ENCODE results near the gene RALGAPA1.

The RALGAPA1 gene

DNA sequence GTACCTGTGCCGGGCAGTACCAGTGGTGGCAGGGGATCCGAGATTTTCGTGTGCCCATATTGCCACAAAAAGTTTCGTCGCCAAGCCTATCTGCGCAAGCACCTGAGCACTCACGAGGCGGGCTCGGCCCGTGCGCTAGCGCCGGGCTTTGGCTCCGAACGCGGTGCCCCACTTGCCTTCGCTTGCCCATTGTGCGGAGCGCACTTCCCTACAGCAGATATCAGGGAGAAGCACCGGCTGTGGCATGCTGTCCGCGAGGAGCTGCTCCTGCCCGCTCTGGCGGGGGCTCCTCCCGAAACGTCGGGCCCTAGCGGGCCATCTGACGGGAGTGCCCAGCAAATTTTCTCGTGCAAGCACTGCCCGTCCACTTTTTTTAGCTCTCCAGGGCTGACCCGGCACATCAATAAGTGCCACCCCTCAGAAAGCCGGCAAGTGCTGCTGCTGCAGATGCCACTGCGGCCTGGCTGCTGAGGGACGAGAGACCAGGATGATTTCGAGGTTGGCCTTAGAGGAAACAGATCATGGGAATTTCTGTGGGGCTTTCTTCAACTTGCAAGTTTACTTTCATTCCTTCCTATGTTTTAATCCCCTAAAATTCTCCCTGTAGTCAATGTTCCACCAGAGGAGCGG is 273.5 kb downstream of the RALGAPA1 start:
- no peak for DNase-seq (ENCODE audit: low read depth)

DNA sequence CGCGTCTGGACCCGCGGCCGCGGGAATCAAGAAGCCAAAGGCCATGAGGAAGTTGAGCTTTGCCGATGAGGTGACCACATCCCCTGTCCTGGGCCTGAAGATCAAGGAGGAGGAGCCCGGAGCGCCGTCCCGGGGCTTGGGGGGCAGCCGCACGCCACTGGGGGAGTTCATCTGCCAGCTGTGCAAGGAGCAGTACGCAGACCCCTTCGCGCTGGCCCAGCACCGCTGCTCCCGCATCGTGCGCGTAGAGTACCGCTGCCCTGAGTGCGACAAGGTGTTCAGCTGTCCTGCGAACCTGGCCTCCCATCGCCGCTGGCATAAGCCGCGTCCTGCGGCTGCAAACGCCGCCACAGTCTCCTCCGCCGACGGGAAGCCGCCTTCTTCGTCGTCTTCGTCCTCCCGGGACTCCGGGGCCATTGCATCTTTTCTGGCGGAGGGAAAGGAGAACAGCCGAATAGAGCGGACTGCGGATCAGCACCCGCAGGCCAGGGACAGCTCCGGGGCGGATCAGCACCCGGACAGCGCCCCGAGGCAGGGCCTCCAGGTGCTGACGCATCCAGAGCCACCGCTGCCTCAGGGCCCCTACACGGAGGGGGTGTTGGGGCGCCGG is 274.1 kb downstream of the RALGAPA1 start:
- peak; percentile 47 for DNase-seq (ENCODE audit: low read depth)

DNA sequence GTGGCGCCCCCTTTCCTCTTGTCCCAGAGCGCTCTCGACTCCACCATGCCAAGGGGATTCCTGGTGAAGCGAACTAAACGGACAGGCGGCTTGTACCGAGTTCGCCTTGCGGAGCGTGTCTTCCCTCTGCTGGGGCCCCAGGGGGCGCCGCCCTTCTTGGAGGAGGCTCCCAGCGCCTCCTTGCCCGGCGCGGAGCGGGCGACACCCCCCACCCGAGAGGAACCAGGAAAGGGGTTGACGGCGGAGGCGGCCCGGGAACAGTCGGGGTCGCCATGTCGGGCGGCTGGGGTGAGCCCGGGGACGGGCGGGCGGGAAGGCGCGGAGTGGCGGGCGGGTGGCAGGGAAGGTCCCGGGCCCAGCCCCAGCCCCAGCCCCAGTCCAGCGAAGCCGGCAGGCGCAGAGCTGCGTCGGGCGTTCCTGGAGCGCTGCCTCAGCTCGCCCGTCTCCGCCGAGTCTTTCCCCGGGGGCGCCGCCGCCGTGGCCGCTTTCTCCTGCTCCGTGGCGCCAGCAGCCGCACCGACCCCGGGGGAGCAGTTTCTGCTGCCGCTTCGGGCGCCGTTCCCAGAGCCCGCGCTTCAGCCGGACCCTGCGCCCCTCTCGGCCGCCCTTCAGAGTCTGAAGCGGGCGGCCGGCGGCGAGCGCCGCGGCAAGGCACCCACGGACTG is 274.8 kb downstream of the RALGAPA1 start:
- no peak for DNase-seq (ENCODE audit: low read depth)

DNA sequence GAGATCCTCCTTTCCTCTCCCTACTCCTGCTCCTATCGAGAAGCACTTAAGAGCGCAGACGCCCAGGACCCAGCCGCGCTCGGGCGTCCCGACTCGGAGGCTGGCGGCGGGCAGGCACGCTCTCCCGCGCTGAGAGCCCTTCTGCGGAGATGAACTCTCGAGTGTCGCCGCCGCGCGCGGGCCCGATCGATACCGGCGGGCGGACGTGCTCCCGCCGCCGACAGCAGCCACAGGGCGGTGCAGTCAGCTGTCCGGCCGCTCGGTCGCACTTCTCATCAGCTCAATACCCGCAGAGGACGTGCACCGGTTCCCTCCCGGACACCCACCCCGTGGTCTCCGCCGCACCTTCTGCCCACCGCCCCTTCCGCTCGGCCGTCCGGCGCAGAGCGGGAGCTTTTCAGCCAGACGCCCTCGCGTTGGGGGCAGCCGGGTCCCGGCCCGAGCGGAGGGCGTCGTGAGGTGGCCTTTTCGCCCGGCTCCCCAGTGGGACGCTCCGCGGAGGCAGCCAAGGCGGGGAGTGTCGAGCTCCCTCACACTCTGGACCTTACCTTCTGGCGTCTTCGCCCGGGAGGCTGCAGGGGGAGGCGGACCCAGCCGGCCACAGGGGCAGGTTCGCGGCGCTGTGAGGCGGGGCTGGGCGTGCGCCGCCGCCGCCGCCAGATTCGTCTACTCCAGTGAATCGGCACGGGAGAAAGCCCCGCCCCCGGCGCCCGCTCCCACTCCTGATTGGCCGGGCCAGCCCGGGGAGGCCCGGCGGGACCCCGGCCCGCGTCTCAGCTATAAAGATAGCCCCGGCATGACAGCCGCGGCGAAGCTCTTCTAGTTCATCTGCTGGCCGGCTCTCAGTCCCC is 275.5 kb downstream of the RALGAPA1 start, which contains the start of gene INSM2:
INSM2 (plus strand) TSS at position 808 of the 851 bp plus-strand sequence. CDS start 89 bp downstream, outside the sequence.
- peak; percentile 46 for DNase-seq (ENCODE audit: low read depth)

DNA sequence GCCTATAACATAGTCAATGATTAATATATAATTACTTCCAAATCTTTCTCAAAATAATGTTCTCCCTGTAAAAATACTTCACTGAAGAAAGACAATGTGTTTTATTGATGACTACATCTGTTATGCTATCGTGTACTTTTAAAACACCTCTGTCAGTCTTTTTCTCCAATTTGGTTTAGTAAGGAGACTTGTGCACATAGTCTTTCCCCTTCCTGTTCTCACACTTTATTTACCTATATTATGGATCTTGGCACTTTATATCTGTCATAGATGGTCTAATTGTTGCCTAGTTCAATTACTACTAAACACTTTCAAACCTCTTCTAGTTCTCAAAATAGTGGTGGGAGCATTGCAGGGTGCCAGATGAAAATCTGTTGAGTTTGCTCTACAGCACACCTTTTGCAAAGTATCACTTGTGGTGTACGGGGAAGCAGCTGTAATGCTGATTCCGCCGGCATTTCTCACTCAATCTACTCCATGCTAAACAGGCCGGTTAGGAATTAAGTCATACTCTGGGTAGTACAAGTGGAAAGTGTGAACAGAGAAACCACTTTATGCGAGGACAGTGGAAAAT is 276.2 kb downstream of the RALGAPA1 start:
- no peak for DNase-seq (ENCODE audit: low read depth)

DNA sequence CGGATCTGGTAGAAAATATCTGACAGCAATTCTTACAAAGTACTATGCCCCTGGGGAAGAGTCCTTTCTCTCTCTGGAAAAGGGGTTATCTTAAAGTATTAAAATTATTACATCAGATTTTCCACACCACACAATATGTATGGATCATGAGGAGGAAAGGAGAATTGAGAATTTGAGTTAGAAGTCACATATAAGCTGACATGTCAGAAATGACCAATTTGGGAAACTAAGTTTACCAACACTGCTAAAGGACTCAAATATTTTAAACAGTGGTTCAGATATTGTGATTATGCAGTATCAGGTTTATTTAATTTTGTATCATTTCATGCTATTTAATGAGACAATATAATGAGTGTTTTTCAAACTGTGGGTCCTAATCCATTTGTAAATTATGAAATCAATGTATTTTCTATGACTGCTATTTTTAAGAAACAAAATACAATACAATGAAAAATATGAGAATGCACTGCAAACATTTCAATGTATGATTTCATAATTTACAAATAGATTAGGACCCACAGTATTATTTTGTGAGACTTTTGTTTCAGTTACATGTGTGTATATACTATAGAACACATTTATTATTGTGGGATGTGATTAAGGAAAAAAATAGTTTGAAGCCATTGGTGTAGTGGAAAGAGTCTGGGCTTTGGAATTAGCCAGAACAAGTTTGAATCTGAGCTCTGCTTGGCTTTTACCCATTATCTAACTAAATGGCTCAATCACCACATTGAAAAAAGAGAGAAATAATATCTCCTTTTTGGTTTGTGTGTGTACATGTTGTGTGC is 276.9 kb downstream of the RALGAPA1 start:
- no peak for DNase-seq (ENCODE audit: low read depth)

DNA sequence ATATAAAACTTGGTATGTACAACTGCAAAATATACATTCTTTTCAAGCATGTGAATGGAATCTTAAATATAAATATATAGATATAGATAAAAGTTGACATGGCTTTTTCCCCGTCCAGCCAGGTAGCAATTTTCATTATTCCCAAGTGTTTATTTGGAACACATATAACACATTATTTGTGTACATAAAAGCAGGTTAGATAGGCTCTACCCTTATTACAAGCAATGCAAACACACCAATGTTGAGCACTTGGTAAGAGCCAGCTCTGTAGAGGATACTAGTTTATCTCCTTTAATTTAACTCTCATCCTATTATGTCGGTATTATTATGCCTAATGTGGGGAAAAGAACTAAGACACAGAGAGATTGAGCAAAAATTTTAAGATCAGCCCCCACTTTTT is 282.1 kb downstream of the RALGAPA1 start:
- no peak for DNase-seq (ENCODE audit: low read depth)

DNA sequence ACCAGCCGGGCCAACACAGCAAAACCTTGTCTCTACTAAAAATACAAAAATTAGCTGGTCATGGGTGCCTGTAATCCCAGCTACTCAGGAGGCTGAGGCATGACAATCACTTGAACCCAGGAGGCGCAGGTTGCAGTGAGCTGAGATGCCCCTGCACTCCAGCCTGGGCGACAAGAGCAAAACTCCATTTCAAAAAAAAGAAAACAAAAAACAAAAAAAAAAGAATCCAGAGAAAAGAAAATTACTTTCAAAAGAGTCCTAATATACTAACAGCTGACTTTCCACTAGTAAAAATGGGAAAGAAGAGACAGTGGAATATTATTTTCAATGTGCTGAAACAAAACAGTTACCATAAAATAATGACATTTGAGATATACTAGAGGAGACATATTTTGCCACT is 283.4 kb downstream of the RALGAPA1 start:
- no peak for DNase-seq (ENCODE audit: low read depth)

DNA sequence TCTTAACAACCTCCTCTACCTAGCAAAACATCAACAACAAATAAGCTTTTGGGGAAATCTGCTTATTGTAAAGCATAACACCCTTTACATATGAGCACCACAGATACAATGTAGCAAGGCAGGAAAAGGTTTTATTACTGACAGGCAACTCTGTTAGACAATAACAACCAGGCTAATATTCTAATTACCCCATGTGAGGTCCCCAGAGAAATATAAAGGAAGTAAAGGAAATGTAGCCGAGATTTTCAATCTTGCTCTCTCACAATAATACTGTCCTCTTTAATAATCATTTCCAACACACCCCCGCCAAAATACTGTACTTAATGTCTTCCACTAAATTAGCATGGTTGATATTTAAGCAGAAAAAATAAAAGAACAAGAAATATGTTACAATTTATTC is 289.1 kb downstream of the RALGAPA1 start:
- DNase-seq (ENCODE audit: low read depth), result no peak

DNA sequence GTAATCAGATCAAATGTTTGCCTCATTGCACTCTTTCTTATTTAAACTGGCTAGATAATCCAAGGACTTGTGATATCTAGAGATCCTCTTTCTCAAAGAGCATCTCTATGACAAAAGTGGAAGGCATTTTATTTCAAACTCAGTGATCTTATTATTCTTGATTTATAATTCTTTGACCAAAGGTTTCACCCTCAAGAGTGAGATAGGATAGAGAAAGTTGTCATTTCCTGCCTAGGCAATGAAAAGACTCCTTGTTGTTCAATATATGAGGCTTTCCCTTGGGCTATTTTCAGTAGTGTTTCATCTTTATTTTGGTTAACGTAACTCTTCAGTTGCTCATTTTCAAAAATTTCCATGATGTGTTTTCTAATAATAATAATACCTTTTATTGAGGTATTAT is 293.2 kb downstream of the RALGAPA1 start:
- DNase-seq (ENCODE audit: low read depth), result no peak

DNA sequence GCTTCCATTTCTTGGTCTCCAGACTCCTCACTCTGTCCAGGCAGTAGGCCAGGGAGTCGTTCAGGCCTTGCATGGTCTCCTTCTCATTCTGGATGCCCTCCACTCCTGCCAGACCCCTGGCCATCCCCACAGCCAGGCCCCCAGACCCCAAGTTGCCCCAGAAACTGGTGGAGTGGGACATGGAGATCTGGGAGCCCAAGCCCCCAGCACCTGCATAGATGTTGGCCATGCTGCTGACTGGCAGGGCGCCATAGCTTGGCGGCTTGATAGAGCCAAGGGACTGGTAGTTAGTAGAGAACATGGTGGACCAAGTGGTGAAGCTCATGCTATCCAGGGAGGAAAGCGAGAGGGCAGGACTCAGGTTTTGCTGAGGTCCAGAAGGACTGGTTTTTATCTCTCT is 296.3 kb downstream of the RALGAPA1 start:
- DNase-seq (ENCODE audit: low read depth), result no peak

DNA sequence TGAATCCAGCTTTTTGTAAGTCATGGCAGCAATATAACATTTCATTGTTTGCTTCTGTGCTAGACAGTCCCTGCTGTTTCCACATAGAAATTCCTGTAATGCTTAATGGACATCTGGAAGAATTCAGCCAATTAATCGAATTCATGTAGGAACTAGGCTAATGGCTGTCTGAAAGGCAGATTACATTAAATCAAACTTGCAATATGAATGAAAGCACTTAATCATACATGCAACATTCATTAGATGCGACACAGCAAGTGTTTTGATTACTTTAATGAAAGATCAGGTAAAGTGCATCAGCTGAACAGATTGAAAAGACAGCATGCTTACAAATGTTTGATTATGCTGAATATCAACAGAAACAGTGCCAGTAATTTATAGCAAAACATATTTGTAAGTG is 299.2 kb downstream of the RALGAPA1 start:
- DNase-seq (ENCODE audit: low read depth), result no peak

DNA sequence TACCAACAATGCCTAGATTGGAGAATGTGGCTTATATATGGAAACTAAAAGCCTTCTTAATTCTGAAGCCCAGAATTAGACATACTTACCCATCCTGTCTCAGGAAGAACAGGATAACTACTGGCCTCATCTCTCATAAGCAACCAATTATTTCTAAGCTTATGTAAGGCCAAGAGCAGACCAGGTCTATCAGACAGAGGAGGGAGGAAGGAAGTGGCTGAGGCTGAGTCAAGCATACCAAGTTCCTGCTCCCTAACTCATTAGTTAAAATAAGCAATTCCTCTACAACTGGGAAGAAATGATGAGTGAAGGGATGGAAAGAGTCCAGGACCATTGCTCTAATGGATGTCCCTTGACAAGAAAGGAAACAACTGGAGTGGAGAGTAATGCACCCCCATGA is 302.2 kb downstream of the RALGAPA1 start:
- DNase-seq (ENCODE audit: low read depth), result no peak

DNA sequence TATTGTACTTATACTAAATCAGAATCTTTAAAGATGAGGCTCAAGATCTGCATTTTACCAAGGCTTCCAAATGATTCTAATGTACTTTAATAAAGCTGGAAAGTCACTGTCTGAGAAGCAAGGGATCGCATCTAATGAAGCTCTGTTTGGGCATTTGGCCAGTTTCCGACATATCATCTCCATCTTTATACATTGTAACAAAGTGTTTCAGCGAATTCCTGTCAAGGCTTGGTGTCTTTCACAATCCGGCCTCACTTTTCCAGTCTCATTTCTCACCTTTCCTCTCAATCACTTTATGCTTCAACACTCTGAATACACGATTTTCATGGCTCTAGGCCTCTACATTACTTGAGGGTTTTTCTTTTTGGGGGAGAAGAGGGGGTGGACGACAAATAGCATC is 302.6 kb downstream of the RALGAPA1 start:
- no peak for DNase-seq (ENCODE audit: low read depth)

DNA sequence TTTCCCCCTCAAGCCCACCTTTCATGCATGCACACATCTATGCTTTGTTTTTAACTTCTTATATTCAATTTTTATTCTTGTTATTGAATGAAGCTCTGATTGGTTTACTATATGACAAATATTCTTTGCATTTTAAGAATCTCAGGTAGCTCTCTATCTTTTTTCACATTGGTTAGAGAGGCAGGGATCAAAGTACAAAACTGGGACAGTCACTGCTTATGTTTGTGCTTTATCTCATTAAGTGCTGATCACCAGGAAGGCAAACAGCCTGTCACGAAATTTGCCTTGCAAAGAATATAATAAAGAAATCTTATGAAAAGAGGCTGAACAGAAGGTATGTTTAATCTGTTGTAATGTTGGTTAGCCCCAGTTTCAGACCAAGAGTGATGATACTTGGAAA is 304.8 kb downstream of the RALGAPA1 start:
- DNase-seq (ENCODE audit: low read depth), result no peak

DNA sequence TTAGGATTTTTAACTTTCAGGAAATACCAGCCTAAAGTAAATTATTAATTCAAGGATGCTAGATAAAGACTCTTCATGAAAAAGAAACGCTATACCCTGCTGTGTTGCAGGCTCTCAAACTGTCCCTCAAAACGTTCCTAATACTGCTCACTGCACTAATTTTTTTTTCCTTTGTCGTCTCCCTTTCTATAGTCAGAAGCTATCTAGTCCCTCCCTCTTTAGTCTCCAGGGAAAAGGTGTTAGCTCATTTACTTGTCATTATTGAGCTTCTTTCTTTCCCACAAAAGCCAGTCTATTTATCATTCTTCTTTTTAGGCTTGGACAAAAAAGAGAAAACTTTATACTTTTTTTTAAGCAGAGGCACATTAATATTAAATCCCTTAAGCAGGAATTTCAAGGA is 305.4 kb downstream of the RALGAPA1 start:
- no peak for DNase-seq (ENCODE audit: low read depth)

DNA sequence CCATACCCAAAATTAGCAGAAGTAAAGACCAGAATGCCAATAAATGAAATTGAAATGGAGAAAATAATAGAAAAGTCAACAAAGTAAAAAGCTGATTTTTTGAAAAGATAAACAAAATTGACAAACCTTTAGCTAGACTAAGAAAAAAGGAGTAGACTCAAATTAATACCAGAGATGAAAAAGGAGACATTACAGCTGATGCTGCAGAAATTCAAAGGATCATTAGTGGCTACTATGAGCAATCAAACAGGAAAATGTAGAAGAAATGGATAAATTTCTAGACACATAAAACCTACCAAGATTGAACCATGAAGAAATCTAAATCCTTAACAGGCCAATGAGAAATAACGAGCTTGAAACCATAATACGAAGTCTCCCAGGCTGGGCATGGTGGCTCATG is 309.9 kb downstream of the RALGAPA1 start:
- DNase-seq (ENCODE audit: low read depth), result no peak

DNA sequence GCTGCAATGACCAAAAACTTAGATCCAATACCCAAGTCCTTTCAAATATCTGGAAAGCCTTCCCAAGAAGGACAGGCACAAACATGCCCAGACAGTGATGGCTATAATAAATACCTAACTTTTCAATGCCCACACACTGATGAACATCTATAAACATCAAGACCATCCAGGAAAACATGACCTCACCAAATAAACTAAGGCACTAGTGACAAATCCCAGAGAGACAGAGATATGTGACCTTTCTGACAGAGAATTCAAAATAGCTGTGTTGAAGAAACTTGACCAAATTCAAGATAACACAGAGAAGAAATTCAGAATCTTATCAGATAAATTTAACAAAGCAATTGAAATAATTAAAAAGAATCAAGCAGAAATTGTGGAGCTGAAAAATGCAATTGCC is 313.8 kb downstream of the RALGAPA1 start:
- no peak for DNase-seq (ENCODE audit: low read depth)

DNA sequence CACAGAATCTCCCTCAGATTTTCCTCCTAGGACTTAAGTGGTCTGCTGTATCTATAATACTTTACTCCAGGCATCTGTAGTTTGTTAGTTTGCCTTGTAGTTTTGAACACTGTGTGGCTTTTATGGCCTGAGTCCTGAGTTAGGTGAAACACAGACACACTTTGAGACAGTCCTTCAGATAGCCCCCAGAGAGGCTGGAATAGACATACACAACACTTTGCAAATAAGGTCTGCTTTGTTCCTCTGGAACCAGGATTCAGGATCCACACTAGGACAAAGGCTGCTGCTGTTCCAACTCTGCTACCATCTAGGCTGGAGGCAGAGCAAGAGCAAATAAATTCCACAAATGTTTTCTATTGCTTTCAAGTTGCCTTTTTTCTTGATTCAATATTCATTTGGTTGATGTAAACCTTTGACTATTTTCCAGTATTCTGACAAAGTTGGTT is 316.5 kb downstream of the RALGAPA1 start:
- DNase-seq (ENCODE audit: low read depth), result no peak
